Suprapubic skin (tissue), 4 donors: ENCODE data around the gene MAIP1.

ENCODE experiments used
- CTCF ChIP-seq, 2 donors: fragments of 200-600 bp in 1 of 2; fragments of 450-650 bp in 1 of 2; sonication (generic) in 1 of 2; IDR thresholded peaks; one replicate each; pipeline ENCODE4 v1.5.1; 2016 to 2019; ENCODE audit warnings: antibody characterized with exemption in 2 of 2, mild to moderate bottlenecking in 1 of 2, moderate library complexity in 1 of 2
- EP300 ChIP-seq: sonication (generic); formaldehyde crosslinking; IDR thresholded peaks from one replicate; pipeline ENCODE4 v1.6.1; 2017; ENCODE audit warnings: antibody characterized with exemption
- POLR2A ChIP-seq, 2 donors: fragments of 450-650 bp; IDR thresholded peaks; one replicate each; pipeline ENCODE4 v1.6.1; 2017; ENCODE audit warnings: antibody characterized with exemption in 2 of 2, mild to moderate bottlenecking in 2 of 2, moderate library complexity in 2 of 2
- POLR2AphosphoS5 ChIP-seq, 3 donors: sonication (generic); formaldehyde crosslinking; IDR thresholded peaks; one replicate each; pipeline ENCODE4 v1.6.1; 2017; ENCODE audit warnings: antibody characterized with exemption in 3 of 3

DNA sequence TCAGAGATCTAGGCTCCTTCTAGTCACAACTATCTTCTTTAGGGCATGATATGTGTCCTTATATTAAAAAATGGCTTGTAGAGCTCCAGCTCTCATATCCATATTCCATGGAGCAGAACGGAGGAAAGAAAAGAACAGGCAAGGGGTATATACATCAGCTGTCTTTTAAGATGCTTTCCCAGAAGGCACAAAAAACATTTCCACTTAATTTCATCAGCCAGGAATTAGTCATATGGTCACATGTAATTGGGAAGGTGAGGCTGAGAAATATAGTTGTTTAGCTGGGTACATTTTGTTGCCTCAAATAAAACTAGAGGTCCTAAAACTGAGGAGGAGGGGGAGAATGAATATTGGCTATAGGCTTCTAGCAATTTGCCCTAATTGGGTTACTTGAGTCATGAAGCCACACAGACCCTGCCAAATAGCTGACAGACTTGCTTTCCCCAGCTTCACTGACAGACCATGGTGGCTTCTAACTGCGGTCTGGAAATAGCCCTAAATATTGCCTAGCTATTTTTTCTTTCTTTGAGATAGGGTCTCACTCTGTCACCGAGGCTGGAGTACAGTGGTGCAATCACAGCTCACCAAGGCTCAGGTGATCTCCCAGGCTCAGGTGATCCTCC, 20.0 kb downstream of the MAIP1 start:
- TF ChIP-seq CTCF (IDR thresholded peaks at IDR 0.05) (no peak), POLR2A (IDR thresholded peaks at IDR 0.05) (no peak), EP300 (no peak), POLR2AphosphoS5 (IDR thresholded peaks at IDR 0.05) (no peak)
